ENCODE results near the gene NKD2. TPM values are rescaled to one million over a fixed set of nuclear protein-coding genes. Genes with fewer than 3 reads are reported as not detected.
"Not testable (repeated sequence)": the region's sequence is repeated elsewhere in the genome, so short reads cannot be mapped to it uniquely, and the experiment has no call there.

The NKD2 gene
- polyA plus RNA-seq, 5 donors: 6.1 to 16.6 (median 7.7) TPM

DNA sequence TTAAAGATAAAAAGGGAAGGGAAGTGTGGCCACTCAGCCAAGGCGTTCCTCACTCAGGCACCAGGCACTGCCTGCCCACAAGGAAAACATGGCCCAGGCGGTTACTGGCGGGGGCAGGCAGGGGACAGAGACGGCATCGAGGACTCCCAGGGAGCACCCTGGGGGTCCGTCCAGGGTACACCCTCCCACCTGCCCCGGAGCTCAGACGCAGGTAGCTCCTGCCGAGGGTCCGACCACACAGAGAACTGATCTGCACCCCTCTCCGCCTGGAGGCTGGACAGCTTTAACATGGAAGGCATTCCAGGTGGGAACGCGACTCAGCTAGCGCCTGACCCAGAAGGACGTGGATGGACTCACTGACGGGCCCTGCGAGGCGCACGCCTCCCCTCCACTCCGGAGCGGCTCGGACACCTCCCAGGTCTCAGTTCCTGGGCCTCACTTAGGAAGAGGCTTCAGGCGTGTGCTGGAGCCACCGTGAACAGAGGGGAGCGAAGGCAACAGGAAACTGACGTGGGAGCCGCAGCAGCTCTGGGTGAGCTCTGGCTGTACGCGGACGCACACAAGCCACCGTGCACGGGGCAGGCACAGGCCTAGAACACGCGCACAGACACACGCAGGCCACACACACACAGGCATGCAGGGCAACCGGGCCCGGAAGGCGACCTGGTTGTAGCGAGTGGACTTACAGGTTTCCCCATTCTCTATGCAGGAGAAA is 47.5 kb downstream of the NKD2 start:
- DNase-seq: no peak

DNA sequence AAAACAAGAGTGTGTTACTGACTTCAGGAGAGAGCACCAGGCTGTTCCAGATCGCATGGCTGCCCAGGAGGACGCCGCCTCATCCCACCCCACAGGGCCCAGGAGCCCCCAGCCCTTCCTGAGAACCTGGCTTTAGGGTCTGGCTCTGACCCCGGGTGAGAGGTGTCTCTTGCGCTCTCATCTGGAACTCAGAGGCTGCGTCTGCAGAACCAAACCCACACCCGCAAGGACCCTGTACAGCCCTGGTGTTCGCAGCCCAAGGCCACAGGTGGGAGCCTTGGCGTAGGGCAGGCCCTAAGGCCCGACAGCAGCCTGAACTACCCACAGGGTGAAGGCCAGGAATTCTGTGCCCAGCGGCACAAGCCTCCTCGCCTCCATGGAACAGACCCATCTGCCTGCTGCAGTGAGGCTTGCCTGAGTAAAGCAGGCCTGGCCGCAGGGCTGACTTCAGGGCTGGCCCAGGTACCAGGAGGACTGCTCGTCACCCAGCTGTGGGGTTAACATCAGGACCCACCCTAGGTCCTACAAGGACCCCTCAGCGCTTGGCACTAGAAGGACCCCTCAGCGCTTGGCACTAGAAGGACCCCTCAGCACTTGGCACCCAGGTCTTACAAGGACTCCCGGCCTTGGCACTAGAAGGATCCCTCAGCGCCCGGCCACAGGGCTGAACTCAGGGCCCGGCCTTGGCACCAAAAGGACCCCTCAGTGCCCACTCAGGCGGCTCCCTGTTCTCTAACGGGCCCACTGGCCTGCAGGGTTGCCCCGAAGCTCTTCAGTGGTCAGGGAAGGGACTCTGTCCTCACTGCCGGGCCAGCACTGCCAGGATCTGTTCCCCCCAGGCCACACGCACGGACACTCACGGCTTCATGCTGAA is 48.2 kb downstream of the NKD2 start:
- DNase-seq: no peak

DNA sequence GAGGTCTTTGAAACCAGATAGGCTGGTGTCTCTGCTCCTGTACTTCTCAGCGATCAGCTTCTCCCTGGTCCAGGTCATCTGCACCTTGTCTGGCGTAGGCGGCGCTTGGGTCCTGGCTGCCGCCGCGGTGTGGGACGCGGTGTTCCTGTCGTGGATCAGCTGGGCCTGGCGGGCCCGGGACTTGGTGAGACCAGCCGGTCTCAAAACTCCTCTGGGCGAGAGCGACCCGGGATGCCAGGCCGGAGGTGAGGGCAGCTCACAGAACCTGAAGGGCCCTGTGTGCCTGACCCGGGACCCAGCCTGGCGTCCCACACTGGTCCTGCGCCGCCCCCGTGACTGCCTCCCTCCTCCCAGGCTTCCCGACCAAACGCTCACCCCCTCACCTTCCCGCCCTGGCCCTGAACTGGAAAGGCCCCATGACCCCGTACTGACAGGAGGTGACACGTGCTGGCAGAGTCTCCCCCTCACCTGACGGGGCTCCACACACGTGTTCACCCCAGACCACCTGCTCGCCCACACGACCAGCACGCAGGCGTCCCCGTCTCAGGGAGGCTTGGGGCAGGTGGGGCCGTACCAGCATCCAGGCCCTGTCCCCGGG is 49.0 kb downstream of the NKD2 start:
- no peak for DNase-seq

DNA sequence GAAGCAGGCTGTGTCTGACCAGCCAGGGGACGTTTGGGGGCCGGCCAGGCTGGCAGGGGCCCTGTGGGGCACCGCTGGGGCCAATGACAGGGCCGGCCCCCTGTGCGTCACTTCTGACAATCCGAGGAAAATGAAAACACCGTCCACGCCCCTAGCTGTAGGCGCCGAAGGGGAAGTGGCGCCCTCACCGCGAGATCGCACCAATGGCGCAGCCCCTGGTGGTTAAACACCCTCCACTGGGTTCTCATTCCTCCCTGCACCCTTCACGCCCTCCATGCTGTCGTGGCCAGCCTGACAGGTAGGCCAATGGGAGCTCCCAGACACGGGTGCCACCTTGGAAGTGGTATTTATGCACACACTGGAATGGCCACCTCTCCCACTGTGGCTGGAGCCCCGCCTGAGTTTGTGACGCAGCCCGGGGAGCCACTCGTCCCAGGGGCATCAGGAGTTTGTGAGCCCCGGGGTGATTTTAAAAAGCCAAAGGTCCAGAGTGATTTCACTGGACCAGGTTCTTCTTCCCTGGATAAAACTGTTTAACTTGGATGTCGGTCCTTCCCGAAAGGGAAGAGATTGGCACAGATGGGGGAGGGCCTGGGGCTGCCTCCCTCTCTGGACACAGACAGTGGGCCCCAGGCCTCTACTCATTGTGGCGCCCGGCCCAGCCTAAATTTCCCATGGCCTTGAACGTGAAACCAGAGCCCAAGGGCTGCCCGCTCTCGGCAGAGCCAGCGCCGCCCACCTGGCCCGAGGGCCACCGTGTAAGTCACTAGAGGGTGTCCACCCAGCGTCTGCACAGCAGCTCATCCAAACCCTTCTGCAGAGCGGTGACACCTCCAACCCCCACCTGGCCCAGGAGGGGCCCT is 49.7 kb downstream of the NKD2 start:
- DNase-seq: no peak

DNA sequence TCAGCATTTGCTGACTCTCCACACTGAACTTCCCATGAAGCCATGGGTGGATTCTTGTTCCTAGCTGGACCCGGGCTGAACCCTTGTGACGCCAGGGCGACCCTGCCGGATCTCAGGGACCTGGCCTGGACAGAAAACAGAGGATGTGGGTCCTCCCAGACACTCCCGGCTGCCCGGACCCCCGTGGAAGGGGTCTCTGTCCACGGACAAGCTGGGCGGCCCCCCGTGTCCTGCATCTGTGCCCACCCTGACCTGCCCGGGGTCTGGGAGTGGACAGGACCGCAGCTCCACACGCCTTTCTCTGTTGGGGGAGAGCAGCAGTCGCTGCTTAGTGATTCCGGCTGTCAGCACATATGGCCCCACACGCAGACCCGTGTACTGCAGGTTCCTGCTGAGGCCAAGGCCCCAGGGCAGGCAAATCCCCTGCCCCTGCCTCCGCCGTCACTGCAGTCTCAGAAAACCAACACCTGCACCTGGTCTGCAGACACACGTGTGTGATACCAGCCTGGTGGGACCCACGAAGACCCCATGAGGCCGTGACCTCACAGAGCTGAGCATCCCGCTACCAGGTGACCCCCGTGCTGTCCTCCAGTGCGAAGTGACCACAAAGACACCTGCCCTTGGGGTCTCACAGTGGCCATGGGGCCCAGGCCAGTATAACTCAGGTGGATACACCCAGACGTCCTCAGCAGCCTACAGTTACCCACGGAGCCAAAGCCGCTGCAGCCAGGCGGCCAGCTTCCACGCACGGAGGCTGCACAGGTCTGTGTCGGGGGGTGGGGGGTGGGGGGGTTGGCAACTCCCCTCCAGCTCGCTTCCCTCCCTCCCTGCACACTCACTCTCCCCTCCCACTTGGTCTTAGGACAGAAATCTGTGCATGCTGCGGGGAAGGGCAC is 50.6 kb downstream of the NKD2 start:
- no peak for DNase-seq

DNA sequence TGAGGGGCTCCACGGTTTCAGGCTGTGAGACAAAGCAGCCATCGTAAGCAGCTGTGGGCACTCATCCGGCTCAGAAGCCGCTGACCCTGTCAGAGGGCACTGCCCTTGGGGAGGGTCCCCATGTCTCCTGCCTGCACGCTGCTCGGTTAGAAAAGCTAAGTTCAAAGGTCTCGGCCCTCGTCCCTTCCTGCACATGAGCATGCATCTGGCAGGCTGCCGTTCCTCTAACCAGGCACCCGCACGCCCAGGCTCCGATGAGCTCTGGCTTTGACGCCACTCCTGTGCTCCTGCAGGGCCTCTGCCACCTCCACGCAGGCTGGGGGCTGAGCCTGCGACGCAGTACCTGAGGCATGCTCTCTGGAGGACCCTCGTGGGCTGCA is 51.3 kb downstream of the NKD2 start:
- no peak for DNase-seq

DNA sequence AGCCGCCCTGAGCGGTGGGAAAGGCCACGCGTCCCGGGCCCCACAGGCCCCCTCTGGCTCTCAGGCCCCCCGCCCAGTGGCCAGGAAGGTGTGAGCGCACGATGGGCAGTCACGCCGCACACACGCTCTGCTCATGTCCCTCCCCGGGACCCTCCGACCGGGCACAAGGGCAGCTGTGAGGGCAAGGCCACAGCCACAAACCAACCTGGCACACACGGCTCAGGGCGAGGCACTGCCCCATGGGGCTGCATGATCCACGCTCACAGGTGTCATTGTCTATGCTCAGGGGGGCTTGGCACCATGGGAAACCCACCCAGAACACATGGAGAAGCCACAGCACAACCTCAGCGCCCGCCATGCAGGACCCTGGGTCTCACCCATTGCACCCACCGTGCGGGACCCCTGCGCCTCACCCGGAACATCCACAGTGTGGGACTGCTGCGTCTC is 52.0 kb downstream of the NKD2 start:
- DNase-seq: no peak

DNA sequence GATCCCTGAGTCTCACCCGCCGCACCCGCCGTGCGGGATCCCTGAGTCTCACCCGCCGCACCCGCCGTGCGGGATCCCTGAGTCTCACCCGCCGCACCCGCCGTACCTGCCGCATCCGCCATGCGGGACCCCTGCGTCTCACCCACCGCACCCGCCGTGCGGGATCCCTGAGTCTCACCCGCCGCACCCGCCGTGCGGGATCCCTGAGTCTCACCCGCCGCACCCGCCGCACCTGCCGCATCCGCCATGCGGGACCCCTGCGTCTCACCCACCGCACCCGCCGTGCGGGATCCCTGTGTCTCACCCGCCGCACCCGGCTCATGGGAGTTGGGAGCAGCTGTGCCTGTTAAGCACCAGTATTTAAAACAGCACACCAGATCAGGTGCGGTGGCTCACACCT is 52.7 kb downstream of the NKD2 start:
- DNase-seq: not testable (repeated sequence)

DNA sequence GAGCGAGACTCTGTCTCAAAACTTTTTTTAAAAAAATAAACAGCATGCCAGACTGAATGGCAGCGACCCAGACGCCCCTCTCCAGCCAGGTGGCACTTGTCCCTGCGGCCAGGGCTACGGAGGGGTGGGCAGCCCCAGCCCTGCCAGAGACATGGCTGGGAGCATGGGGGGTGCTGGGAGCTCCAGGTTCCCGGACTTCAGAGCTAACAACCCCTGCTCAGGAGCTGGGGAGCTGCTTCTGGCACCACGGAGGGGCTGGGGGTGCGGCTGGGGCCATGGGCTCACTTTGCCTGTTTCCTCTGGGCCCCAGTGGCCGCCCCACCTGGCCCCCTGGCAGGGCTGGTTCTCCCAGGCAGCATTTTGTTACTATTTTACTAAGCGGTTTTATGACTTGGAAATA is 53.3 kb downstream of the NKD2 start:
- DNase-seq: no peak

DNA sequence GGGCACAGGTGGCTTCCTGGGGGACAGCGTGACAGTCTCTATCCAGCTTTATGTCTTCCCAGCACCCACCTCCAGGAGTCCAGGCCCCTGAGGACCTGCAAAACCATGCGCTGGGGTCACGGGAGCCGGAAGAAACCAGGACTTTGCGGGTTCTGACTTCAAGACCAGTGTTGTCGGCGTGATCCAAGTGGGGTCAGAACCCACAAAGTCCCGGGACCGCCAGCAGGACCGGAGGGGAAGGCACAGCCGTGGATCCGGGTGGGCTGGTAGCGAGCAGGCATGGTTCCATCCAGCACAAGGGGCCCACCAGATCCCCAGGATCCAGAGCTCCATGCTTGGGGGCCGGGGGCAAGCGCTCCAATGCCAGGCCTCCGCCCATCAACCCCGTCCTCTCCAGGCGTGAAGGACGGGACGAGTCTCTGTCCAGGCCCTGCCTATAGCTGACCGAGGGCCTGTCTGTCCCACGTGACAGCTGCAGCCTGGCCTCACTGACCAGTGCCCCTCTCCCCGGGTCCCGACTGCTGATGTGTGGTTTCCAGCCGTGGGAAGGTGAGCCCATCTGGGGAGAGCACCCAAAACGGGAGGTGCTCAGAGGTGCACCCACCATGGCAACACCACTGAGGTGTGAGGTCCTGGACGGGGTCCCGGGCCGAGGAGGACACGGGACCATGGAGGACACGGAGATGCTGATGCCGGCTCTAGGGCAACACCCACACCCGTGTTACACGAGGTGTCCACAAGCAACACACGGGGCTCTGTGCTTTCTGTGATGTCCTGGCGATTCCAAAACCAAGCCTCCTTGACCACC is 54.4 kb downstream of the NKD2 start:
- no peak for DNase-seq

DNA sequence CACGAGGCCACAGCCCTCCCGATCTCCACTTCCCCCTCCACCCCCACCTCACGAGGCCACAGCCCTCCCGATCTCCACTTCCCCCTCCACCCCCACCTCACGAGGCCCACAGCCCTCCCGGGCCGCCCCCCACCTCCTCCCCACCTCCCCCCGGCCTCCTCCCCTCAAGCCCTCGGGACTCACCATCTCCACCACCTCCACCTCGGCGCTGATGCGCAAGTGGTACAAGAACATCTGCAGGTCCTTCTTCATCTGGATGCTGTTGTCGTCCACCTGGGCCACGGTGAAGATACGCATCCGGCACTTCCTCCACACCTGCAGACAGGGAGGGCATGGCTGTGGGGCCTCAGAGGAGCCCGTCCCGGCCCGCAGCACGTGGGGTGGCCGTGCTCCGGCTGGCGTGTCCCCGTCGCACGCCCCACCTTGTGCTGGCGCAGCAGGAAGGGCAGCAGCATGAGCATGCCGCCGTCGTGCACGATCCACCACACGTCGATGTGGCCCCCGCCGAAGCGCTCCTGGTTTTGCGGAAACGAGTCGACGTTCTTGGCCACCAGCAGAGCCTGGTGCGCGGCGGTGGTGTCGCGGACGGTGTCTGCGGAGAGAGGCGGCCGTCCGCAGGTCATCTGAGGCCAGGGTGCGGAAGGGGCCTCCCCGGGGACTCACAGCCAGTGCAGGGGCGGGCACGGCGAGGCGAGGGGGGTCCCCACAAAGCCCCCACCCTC is 55.2 kb downstream of the NKD2 start:
- no peak for DNase-seq

DNA sequence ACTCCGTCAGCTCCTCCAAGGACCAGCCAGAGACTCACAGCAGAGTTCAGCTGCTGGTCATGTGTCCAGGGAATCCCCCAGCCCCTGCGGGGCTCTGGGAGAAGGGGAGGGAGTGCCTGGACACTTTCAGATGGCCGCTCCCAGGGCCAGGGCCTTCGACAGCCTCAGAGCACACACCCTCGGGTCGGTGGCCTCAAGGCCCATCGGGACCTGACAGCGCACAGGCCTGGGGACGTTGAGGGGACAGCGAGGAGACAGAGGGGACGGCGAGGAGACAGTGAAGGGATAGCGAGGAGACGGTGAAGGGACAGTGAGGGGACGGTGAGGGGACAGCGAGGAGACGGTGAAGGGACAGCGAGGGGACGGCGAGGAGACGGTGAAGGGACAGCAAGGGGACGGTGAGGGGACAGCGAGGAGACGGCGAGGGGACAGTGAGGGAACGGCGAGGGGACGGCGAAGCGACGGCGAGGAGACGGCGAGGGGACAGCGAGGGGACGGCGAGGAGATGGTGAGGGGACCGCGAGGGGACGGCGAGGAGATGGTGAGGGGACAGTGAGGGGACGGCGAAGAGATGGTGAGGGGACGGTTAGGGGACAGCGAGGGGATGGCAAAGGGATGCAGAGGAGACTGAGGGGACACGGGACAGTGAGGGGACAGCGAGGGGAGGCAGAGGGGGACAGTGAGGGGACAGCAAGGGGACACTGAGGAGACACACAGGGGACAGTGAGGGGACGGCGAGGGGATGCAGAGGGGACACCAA is 56.0 kb downstream of the NKD2 start:
- DNase-seq: no peak

DNA sequence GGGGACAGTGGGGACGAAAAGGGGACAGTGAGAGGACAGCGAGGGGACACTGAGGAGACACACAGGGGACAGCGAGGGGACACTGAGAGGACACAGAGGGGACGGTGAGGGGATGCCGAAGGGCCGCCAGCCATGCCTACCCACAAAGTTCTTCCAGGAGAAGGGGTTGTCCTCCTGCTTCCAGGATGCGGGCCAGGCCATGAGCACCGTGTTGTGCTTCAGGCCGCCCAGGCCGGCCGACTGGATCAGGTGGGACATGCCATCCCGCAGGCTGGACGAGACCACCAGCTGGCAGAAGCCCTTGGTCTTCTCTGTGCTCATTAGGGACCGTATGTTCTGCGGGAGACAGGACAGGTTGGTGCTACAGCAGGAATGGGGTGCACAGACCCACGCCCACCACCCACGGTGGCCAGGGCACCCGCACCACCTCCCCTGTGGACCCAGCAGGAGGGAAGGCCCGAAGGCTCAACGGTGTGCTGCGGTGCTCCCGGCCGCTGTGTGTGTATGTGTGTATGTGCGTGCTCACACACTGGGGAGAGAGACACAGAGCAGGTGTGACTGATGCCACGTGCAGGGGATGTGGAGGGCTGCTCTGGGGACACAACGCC is 56.6 kb downstream of the NKD2 start:
- DNase-seq: no peak

DNA sequence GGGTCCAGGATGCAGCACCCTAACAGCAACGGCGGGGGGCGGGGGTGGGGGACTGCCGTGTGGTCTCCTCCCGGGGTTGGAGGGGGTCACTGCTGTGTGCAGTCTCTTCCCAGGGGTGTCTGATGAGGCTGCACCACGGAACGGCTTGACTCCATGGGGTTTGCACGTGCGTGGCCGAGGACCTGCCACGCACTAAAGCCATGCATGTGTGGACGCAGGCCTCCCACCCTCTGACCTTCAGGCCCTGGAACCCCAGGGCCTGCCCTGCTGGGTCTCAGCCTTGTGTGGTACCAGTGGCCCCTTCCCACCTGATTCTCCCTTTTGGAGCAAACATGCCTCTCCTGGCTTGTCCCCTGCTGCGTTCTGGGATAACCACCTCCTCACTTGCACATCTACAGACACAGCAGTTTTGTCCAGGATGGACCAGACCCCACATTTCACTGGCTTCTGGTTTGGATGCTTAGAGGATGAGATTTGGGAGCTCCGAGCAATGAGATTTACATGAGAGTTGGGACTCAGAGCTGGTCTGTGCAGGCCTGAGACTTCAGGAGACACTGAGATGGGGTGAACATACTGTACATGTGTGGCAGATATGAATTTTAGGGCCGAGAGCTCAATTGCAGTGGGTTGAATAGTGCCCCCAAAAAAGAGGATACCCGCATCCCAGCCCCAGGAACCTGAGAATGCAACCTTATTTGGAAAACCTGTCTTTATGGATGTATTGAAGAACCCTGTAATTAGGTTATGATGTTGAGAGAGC is 57.5 kb downstream of the NKD2 start:
- DNase-seq: no peak

DNA sequence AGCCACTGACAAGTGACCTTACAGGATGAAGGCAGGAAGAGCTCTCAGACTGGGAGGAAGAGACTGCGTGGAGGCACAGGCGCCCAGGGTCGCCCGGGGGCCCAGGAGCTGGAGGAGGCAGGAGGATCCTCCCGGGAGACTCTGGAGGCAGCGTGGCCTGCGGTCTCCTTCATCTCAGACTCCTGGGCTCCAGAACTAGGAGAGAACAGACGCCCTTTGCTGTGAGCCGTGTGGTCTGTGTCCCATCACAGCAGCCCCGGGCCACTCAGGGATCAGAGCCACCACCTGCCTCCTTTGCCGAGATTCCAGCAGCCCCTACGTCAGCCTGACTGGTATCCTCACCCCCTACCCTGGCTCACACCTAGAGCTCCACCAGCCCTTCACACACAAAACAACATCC is 58.1 kb downstream of the NKD2 start:
- DNase-seq: no peak

DNA sequence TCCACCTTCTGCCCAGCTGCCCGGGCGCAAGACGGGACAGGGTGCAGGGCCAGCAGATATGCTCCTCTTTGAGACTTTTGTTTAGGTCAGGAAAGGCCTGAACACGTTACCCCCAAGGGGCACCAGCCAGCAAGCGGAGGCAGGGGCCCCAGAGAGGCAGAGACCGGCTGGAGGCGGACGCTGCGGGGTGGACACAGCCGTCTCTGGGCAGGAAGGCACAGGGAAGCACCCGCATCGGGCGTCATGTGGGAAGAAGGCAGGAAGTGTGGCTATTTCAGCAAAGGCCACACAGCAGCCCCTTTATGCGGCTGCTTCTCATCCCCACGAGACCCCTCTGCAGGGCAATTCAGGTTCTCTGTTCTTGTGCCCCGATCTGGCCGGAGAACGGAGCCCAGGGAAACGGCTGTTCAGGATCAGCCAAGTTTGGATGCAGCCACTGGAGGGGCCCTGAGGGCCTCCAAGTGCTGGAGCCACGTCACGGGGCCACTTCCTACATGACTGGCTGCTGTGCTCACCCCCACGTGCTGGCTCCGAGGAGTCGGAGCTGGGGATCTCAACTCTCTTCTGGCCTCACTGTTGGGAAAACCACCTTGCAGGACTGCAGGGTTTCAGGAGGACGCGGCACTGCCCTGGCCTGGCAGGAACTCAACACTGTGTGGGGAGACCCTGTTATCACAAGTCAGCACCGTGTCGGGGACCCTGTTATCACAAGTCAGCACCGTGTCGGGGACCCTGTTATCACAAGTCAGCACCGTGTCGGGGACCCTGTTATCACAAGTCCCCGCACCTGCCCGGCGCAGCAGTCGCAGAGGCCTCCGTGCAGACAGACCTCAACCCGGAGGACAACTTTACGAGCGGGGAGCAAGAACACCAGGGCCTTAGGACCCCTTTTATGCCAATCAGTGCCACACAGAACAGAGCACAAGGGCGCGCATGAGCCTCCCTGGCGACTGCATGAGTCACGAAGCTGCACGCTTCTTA is 58.8 kb downstream of the NKD2 start:
- DNase-seq: no peak
